Measurements from ENCODE around the gene CBFA2T3.

GRCh38 chr16:88922114-88922825, 54.7 kb downstream of the CBFA2T3 start:
- TF ChIP-seq POLR2A (IDR thresholded peaks at IDR 0.05): no peak
- peak in 1 of 5 experiments; percentile 15 for TF ChIP-seq CTCF (IDR thresholded peaks at IDR 0.05)

All from tibial nerve (tissue), 3 donors.